ENCODE measurements around the gene NHS. TPM values are rescaled to one million over a fixed set of nuclear protein-coding genes. Genes with fewer than 3 reads are reported as not detected.
"Not testable (repeated sequence)": the region's sequence is repeated elsewhere in the genome, so short reads cannot be mapped to it uniquely, and the experiment has no call there.

NHS gene
- total and polyA plus RNA-seq, 5 donors from 2014 or later = 0.03 to 1.3 (median 0.05) TPM; not detected in 2

DNA sequence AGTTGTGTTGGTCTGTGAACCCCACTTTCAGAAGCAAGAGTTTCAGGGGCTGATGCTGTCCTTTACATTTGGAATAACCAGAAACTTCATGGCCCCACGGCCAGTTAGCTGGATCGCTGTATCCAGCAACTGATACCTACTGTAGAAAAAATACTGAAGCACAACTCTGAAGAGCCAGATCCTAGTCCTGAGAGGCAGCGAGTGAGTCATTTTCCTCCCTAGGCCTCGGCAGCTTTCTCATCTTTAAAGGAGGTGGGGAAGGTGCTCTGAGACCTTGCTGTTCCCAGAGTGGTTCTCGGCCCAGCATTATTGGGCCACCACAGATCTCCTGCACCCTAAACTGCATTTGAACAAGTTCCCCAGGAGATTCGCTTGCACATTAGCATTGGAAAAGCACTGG is 63.2 kb downstream of the NHS start:
- Histone ChIP-seq H3K27ac (ENCODE audit: insufficient read depth, low read length, poor library complexity, severe bottlenecking) (no peak overlapping the region), H3K4me1 (ENCODE audit: control insufficient read depth, insufficient read depth, low read length, poor library complexity, severe bottlenecking) (no peaks in the 10 kb centered on the region), H3K27me3 (ENCODE audit: control insufficient read depth, insufficient read depth, low read length) (no peaks in the 10 kb centered on the region), H3K9me3 (ENCODE audit: control insufficient read depth in 2 of 2, low read length in 2 of 2) (no peaks in the 10 kb centered on the region), H3K4me3 (ENCODE audit: low read depth, low read length) (no peak overlapping the region), H3K36me3 (ENCODE audit: control insufficient read depth, insufficient read depth, low read length) (no peaks in the 10 kb centered on the region)
- ATAC-seq (ENCODE audit: low read depth in 2 of 2) (no peak), DNase-seq (no peak)
- Mint-ChIP-seq H3K4me1 (no peaks in the 10 kb centered on the region), H3K9me3 (peaks cover 0 to 3% (median 0%) of the 10 kb centered on the region in 7 donors), H3K36me3 (no peaks in the 10 kb centered on the region), H3K27me3 (no peaks in the 10 kb centered on the region), H3K27ac (no peak overlapping the region), H3K4me3 (no peak overlapping the region)

DNA sequence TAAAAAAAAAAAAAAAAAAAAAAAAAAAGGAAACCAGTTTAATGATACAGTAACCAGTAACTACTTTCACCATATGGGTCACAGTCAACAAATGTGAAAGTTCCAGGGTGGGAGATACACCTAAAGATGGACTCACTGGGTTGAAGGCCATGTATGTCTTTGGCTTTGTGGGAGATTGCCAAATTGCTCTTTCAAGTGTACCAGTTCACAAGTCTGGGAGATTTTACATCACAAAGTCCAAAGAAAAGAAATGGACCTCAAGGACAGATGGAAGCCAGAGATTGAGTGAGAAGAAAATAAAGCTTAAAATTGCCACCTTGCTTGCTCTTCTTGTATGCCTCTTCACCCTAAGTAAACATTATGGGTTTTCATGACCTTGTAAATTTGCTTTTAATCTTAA is 65.3 kb downstream of the NHS start:
- Mint-ChIP-seq H3K4me1 (no peaks in the 10 kb centered on the region), H3K36me3 (no peaks in the 10 kb centered on the region), H3K27ac (no peak overlapping the region), H3K4me3 (no peak overlapping the region), H3K9me3 (no peaks in the 10 kb centered on the region), H3K27me3 (no peaks in the 10 kb centered on the region)
- no peak for DNase-seq
- Histone ChIP-seq H3K27me3 (ENCODE audit: control insufficient read depth, insufficient read depth, low read length) (no peaks in the 10 kb centered on the region), H3K4me3 (ENCODE audit: low read depth, low read length) (no peak overlapping the region), H3K4me1 (ENCODE audit: control insufficient read depth, insufficient read depth, low read length, poor library complexity, severe bottlenecking) (no peaks in the 10 kb centered on the region), H3K9me3 (ENCODE audit: control insufficient read depth in 2 of 2, low read length in 2 of 2) (no peaks in the 10 kb centered on the region), H3K36me3 (ENCODE audit: control insufficient read depth, insufficient read depth, low read length) (no peaks in the 10 kb centered on the region), H3K27ac (ENCODE audit: insufficient read depth, low read length, poor library complexity, severe bottlenecking) (no peak overlapping the region)
- no peak for ATAC-seq (ENCODE audit: low read depth in 2 of 2)

DNA sequence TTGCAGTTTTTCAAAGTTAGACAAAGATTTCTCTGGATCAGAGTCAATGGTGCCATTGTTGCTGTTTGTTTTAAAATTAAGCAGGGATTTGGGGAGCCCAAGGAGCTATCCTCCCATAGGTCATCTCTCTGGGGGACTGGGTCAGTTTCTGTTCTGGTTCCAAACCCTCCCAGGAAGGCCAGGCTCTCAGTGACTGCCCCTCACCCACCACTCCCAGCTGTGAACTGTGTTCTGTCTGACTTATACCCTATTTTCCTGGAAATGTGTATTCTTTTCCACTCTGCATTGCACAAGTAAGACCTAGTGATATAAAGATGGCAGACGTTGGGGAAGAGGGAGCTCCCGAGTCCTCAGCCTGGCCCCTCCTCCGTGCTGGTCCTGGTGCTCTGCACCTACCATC is 65.8 kb downstream of the NHS start:
- H3K4me1 Mint-ChIP-seq = no peaks in the 10 kb centered on the region
- H3K27ac Mint-ChIP-seq = no peak overlapping the region
- Histone ChIP-seq H3K27ac (ENCODE audit: insufficient read depth, low read length, poor library complexity, severe bottlenecking) (no peak overlapping the region), H3K36me3 (ENCODE audit: control insufficient read depth, insufficient read depth, low read length) (no peaks in the 10 kb centered on the region), H3K9me3 (ENCODE audit: control insufficient read depth in 2 of 2, low read length in 2 of 2) (no peaks in the 10 kb centered on the region), H3K27me3 (ENCODE audit: control insufficient read depth, insufficient read depth, low read length) (no peaks in the 10 kb centered on the region), H3K4me3 (ENCODE audit: low read depth, low read length) (no peak overlapping the region), H3K4me1 (ENCODE audit: control insufficient read depth, insufficient read depth, low read length, poor library complexity, severe bottlenecking) (no peaks in the 10 kb centered on the region)
- H3K9me3 Mint-ChIP-seq = no peaks in the 10 kb centered on the region
- no peak for DNase-seq
- H3K36me3 Mint-ChIP-seq = no peaks in the 10 kb centered on the region
- no peak overlapping the region for H3K4me3 Mint-ChIP-seq
- no peaks in the 10 kb centered on the region for H3K27me3 Mint-ChIP-seq
- no peak for ATAC-seq (ENCODE audit: low read depth in 2 of 2)

DNA sequence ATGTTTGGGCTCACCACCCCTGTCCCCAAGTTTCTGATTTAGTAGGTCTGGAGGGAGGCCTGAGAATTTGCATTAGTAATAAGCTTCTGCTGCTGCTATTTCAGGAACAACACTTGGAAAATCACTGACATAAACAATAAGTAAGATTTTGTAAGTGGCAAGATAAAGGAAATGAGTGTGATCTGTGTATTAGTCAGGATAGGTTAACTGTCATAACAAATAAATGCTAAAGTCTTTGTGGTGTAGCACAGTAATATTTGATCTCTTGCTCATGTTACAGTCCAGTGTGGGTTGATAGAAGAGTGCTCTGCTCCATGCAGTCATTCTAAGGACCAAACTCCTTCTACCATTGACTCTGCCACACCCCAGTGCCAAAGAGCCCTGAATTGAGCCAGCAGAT is 67.0 kb downstream of the NHS start:
- no peak for ATAC-seq (ENCODE audit: low read depth in 2 of 2)
- no peaks in the 10 kb centered on the region for H3K9me3 Mint-ChIP-seq
- H3K27me3 ChIP-seq (ENCODE audit: control insufficient read depth, insufficient read depth, low read length) = no peaks in the 10 kb centered on the region
- no peak overlapping the region for H3K4me3 ChIP-seq (ENCODE audit: low read depth, low read length)
- no peak overlapping the region for H3K4me3 Mint-ChIP-seq
- no peak for DNase-seq
- H3K4me1 ChIP-seq (ENCODE audit: control insufficient read depth, insufficient read depth, low read length, poor library complexity, severe bottlenecking) = no peaks in the 10 kb centered on the region
- no peaks in the 10 kb centered on the region for H3K36me3 ChIP-seq (ENCODE audit: control insufficient read depth, insufficient read depth, low read length)
- H3K4me1 Mint-ChIP-seq = no peaks in the 10 kb centered on the region
- H3K27ac Mint-ChIP-seq = no peak overlapping the region
- H3K27ac ChIP-seq (ENCODE audit: insufficient read depth, low read length, poor library complexity, severe bottlenecking) = no peak overlapping the region
- H3K36me3 Mint-ChIP-seq = no peaks in the 10 kb centered on the region
- no peaks in the 10 kb centered on the region for H3K9me3 ChIP-seq (ENCODE audit: control insufficient read depth in 2 of 2, low read length in 2 of 2)
- H3K27me3 Mint-ChIP-seq = no peaks in the 10 kb centered on the region

DNA sequence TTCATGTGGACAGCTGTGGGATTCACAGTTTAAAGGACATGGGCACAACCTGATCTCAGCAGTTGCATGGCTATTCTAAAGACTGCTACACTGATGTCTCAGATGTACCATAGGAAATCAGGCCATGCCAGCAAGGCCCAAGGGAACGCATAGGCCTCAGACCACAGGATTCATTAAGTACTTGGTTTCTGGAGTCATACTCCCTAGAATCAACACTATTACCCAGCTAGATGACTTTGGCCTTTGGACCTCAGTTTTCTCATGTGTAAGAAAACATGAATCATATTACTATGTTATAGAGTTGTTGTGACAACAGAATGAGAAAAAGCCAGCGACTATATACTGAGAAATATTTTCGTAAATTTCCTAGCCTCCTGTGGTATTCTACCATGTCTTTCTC is 67.9 kb downstream of the NHS start:
- H3K36me3 ChIP-seq (ENCODE audit: control insufficient read depth, insufficient read depth, low read length) = no peaks in the 10 kb centered on the region
- H3K9me3 ChIP-seq (ENCODE audit: control insufficient read depth in 2 of 2, low read length in 2 of 2) = no peaks in the 10 kb centered on the region
- no peaks in the 10 kb centered on the region for H3K27me3 Mint-ChIP-seq
- no peaks in the 10 kb centered on the region for H3K4me1 ChIP-seq (ENCODE audit: control insufficient read depth, insufficient read depth, low read length, poor library complexity, severe bottlenecking)
- no peaks in the 10 kb centered on the region for H3K4me1 Mint-ChIP-seq
- H3K36me3 Mint-ChIP-seq = no peaks in the 10 kb centered on the region
- H3K27ac ChIP-seq (ENCODE audit: insufficient read depth, low read length, poor library complexity, severe bottlenecking) = no peak overlapping the region
- no peak overlapping the region for H3K27ac Mint-ChIP-seq
- no peak overlapping the region for H3K4me3 Mint-ChIP-seq
- H3K4me3 ChIP-seq (ENCODE audit: low read depth, low read length) = no peak overlapping the region
- no peaks in the 10 kb centered on the region for H3K9me3 Mint-ChIP-seq
- no peaks in the 10 kb centered on the region for H3K27me3 ChIP-seq (ENCODE audit: control insufficient read depth, insufficient read depth, low read length)
- no peak for DNase-seq
- ATAC-seq (ENCODE audit: low read depth in 2 of 2) = no peak

DNA sequence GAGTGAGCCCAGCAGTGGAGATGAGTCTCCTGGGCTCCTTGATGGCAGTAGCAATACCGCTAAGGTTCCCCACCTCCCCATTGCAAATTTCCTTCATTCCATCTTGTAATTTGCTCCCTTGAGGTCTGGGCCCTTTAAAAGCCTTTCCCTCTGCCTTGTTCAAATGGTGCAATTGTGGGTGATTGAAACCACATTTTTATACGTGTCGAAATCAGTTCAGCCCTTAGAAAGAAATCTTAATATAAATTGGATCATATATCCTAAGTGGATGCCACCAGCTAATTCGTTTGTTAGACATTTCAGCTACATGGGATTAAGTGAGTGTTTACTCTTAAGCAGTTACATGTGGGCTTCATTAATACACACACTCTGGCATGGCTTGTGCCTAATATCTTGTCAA is 68.6 kb downstream of the NHS start:
- H3K4me3 Mint-ChIP-seq = no peak overlapping the region
- H3K36me3 ChIP-seq (ENCODE audit: control insufficient read depth, insufficient read depth, low read length) = no peaks in the 10 kb centered on the region
- no peaks in the 10 kb centered on the region for H3K36me3 Mint-ChIP-seq
- H3K27ac ChIP-seq (ENCODE audit: insufficient read depth, low read length, poor library complexity, severe bottlenecking) = no peak overlapping the region
- H3K4me1 Mint-ChIP-seq = no peaks in the 10 kb centered on the region
- ATAC-seq (ENCODE audit: low read depth in 2 of 2) = no peak
- H3K4me3 ChIP-seq (ENCODE audit: low read depth, low read length) = no peak overlapping the region
- no peaks in the 10 kb centered on the region for H3K9me3 ChIP-seq (ENCODE audit: control insufficient read depth in 2 of 2, low read length in 2 of 2)
- H3K27me3 ChIP-seq (ENCODE audit: control insufficient read depth, insufficient read depth, low read length) = no peaks in the 10 kb centered on the region
- H3K27ac Mint-ChIP-seq = no peak overlapping the region
- no peaks in the 10 kb centered on the region for H3K9me3 Mint-ChIP-seq
- H3K27me3 Mint-ChIP-seq = no peaks in the 10 kb centered on the region
- H3K4me1 ChIP-seq (ENCODE audit: control insufficient read depth, insufficient read depth, low read length, poor library complexity, severe bottlenecking) = no peaks in the 10 kb centered on the region
- DNase-seq = no peak

DNA sequence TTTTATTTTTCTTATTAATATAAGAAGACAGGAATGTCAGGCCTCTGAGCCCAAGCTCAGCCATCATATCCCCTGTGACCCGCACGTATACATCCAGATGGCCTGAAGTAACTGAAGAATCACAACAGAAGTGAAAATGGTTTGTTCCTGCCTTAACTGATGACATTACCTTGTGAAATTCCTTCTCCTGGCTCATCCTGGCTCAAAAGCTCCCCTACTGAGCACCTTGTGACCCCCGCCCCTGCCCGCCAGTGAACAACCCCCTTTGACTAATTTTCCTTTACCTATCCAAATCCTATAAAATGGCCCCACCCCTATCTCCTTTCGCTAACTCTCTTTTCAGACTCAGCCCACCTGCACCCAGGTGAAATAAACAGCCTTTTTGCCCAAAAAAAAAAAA is 71.3 kb downstream of the NHS start:
- not testable (repeated sequence) for DNase-seq; H3K36me3 Mint-ChIP-seq; H3K4me1 Mint-ChIP-seq; H3K27ac Mint-ChIP-seq; H3K4me3 Mint-ChIP-seq; H3K9me3 Mint-ChIP-seq; H3K36me3 ChIP-seq (ENCODE audit: control insufficient read depth, insufficient read depth, low read length); H3K27ac ChIP-seq (ENCODE audit: insufficient read depth, low read length, poor library complexity, severe bottlenecking); H3K4me1 ChIP-seq (ENCODE audit: control insufficient read depth, insufficient read depth, low read length, poor library complexity, severe bottlenecking); H3K27me3 ChIP-seq (ENCODE audit: control insufficient read depth, insufficient read depth, low read length); ATAC-seq (ENCODE audit: low read depth in 2 of 2); H3K4me3 ChIP-seq (ENCODE audit: low read depth, low read length); H3K9me3 ChIP-seq (ENCODE audit: control insufficient read depth in 2 of 2, low read length in 2 of 2); H3K27me3 Mint-ChIP-seq

DNA sequence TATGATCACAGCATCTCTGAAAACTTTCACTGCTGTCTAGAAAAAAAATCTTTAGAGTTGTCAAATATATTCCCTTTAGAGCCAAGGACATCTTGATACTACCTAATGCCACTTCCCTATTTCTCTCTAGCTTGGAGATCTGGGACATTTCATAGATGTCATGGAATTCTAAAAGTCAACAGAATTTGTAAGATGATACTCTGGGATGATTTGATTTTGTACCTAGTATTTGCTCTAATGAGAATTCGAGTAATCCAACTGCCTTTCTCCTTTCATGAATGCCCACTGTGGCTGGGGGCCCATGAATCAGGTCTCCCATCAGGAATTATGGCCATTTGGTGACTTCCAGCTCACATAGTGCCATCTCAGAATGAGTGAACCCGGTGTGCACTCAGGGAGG is 73.2 kb downstream of the NHS start:
- Mint-ChIP-seq H3K4me1 (no peaks in the 10 kb centered on the region), H3K4me3 (no peak overlapping the region), H3K9me3 (no peaks in the 10 kb centered on the region), H3K27ac (no peak overlapping the region), H3K36me3 (no peaks in the 10 kb centered on the region), H3K27me3 (no peaks in the 10 kb centered on the region)
- H3K27ac ChIP-seq (ENCODE audit: insufficient read depth, low read length, poor library complexity, severe bottlenecking) = no peak overlapping the region
- DNase-seq (no peak), ATAC-seq (ENCODE audit: low read depth in 2 of 2) (no peak)
- H3K9me3 ChIP-seq (ENCODE audit: control insufficient read depth in 2 of 2, low read length in 2 of 2) = no peaks in the 10 kb centered on the region
- no peaks in the 10 kb centered on the region for H3K36me3 ChIP-seq (ENCODE audit: control insufficient read depth, insufficient read depth, low read length)
- no peak overlapping the region for H3K4me3 ChIP-seq (ENCODE audit: low read depth, low read length)
- no peaks in the 10 kb centered on the region for H3K4me1 ChIP-seq (ENCODE audit: control insufficient read depth, insufficient read depth, low read length, poor library complexity, severe bottlenecking)
- H3K27me3 ChIP-seq (ENCODE audit: control insufficient read depth, insufficient read depth, low read length) = no peaks in the 10 kb centered on the region
